C4-2B (cell line): Measurements from ENCODE around the gene ZNF580.

ENCODE experiments used
- ZFX ChIP-seq: fragments of 450-650 bp; IDR thresholded peaks from 2 replicates; pipeline ENCODE4 v1.6.1; 2017
- TF ChIP-seq, protein P1 (sequence below): fragments of 450-650 bp; conservative IDR thresholded peaks from 2 replicates; pipeline ENCODE4 v1.5.1; 2017; ENCODE audit warnings: mild to moderate bottlenecking

DNA sequence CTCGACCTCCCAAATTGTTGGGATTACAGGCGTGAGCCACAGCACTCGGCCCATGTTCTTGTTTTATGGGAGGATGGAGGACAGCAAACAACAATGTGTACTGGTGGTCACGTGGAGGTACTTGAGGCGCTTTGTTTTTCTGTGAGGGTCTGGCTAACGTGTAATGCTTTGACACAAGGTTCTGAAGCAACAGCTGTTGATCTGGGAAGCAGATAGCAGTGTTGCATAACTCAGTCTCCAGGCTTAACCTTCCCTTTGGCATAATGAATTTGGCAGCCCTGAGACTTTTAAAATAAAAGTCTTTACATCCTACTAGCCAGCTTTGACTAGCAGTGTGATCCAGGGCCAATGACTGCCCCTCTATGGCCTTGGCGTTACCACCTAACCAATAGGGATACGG, 6.9 kb upstream of the ZNF580 start:
- TF ChIP-seq, protein P1, sequence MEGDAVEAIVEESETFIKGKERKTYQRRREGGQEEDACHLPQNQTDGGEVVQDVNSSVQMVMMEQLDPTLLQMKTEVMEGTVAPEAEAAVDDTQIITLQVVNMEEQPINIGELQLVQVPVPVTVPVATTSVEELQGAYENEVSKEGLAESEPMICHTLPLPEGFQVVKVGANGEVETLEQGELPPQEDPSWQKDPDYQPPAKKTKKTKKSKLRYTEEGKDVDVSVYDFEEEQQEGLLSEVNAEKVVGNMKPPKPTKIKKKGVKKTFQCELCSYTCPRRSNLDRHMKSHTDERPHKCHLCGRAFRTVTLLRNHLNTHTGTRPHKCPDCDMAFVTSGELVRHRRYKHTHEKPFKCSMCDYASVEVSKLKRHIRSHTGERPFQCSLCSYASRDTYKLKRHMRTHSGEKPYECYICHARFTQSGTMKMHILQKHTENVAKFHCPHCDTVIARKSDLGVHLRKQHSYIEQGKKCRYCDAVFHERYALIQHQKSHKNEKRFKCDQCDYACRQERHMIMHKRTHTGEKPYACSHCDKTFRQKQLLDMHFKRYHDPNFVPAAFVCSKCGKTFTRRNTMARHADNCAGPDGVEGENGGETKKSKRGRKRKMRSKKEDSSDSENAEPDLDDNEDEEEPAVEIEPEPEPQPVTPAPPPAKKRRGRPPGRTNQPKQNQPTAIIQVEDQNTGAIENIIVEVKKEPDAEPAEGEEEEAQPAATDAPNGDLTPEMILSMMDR: no peak
- TF ChIP-seq ZFX: no peak
